BJ (cell line): ENCODE measurements around the gene ACAT2. TPM values are rescaled to one million over a fixed set of nuclear protein-coding genes. Genes with fewer than 3 reads are reported as not detected.

Experiments
- CTCF ChIA-PET: fragments of 350-600 bp; formaldehyde crosslinking; extraction: SDS; loops from one replicate; lab custom pipeline; 2021; ENCODE audit warnings: antibody characterized with exemption, inconsistent platforms; lab: Yijun Ruan, JAX
- POLR2A ChIA-PET: fragments of 300-600 bp; sonication (Branson Sonifier 250); formaldehyde crosslinking; extraction: SDS; loops from one replicate; lab custom pipeline; 2021; ENCODE audit warnings: antibody characterized with exemption; lab: Charles Lee
- DNase-seq: peaks from one replicate; pipeline ENCODE4 v3.0.0-alpha.2; 2011; ENCODE audit warnings: low read depth
- H3K27me3 ChIP-seq: 2 replicates; pipeline ENCODE4 v1.6.0; 2011; ENCODE audit warnings: low read length; ENCODE audit not compliant: control insufficient read depth, insufficient read depth
- H3K36me3 ChIP-seq: 2 replicates; pipeline ENCODE4 v1.5.1; 2011; ENCODE audit warnings: low read length; ENCODE audit not compliant: control insufficient read depth, insufficient read depth
- H3K4me3 ChIP-seq: 2 replicates; pipeline ENCODE4 v1.5.1; 2011; ENCODE audit warnings: low read depth, mild to moderate bottlenecking, control low read depth, low read length
- polyA plus RNA-seq: library from polyadenylated mRNA; depleted of rRNA; stranded (reverse); fragments of >200 nt; gene quantifications from 2 replicates; pipeline ENCODE4 v1.2.3, GENCODE V29; 2011
- TF ChIP-seq, protein P1 (sequence below): IDR thresholded peaks from 2 replicates; pipeline ENCODE4 v1.5.1; 2011; ENCODE audit warnings: low read depth, mild to moderate bottlenecking, control low read depth, inconsistent platforms, low read length, moderate library complexity; ENCODE audit not compliant: insufficient read depth

The ACAT2 gene
- polyA plus RNA-seq, 1 experiment = 12.5 TPM

GRCh38 chr6:159754401-159754800 lies 7.4 kb upstream of the ACAT2 start:
- ChIA-PET POLR2A (no interaction called here), CTCF (interaction anchor here (0.8 to 1.5 kb wide), 2 partner anchors 34 to 62 kb away, joined by 3 read pairs; no protein-coding TSS in a partner anchor)
- Histone ChIP-seq H3K36me3 (peaks cover 15% of the 10 kb centered on the region), H3K4me3 (no peak overlapping the region), H3K27me3 (no peaks in the 10 kb centered on the region)
- no peak for DNase-seq
- TF ChIP-seq, protein P1, sequence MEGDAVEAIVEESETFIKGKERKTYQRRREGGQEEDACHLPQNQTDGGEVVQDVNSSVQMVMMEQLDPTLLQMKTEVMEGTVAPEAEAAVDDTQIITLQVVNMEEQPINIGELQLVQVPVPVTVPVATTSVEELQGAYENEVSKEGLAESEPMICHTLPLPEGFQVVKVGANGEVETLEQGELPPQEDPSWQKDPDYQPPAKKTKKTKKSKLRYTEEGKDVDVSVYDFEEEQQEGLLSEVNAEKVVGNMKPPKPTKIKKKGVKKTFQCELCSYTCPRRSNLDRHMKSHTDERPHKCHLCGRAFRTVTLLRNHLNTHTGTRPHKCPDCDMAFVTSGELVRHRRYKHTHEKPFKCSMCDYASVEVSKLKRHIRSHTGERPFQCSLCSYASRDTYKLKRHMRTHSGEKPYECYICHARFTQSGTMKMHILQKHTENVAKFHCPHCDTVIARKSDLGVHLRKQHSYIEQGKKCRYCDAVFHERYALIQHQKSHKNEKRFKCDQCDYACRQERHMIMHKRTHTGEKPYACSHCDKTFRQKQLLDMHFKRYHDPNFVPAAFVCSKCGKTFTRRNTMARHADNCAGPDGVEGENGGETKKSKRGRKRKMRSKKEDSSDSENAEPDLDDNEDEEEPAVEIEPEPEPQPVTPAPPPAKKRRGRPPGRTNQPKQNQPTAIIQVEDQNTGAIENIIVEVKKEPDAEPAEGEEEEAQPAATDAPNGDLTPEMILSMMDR = no peak

DNA sequence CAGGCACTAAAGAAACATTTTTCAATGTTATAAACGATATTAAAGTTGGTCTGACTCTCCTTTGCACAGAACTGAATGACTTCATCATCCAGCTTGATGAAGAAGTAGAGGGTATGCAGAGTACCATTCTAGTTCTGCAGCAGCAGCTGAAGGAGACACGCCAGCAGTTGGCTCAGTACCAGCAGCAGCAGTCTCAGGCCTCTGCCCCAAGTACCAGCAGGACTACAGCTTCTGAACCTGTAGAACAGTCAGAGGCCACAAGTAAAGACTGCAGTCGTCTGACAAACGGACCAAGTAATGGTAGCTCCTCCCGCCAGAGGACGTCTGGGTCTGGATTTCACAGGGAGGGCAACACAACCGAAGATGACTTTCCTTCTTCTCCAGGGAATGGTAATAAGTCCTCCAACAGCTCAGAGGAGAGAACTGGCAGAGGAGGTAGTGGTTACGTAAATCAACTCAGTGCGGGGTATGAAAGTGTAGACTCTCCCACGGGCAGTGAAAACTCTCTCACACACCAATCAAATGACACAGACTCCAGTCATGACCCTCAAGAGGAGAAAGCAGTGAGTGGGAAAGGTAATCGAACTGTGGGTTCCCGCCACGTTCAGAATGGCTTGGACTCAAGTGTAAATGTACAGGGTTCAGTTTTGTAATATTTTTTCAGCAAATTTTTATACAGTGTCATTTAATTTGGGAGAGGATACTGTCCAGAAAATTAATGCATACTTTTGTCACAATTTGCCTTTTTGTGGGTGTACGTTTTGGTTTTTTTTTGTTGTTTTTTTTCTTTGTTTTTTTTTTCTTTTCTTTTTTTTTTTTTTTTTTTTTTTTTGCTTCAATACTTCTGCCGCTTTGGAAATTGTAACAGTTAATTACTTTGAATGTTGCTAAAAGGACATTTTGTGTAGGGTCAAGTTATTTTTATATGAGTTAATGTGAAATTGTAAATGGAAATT lies 6.6 kb upstream of the ACAT2 start:
- ChIA-PET POLR2A (no interaction called here), CTCF (interaction anchor here (0.8 to 1.5 kb wide), 2 partner anchors 35 to 63 kb away, joined by 3 read pairs; no protein-coding TSS in a partner anchor)
- peaks cover 13% of the 10 kb centered on the region for H3K36me3 ChIP-seq
- no peaks in the 10 kb centered on the region for H3K27me3 ChIP-seq
- DNase-seq = no peak
- no peak overlapping the region for H3K4me3 ChIP-seq
- TF ChIP-seq, protein P1 = no peak

DNA sequence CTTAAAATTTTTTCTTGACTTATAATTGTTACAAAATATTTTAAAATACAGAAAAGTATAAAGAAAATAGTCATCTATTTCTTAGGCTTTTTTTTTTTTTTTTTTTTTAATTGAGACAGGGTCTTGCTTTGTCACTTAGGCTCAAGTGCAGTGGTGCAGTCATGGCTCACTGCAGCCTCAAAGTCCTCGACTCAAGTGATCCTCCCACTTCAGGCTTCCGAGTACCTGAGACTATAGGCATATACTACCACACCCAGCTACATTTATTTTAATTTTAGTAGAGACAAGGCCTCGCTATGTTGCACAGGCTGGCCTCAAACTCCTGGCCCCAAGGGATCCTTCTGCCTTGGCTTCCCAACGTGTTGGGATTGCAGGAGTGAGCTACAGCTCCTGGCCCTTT lies 5.3 kb upstream of the ACAT2 start:
- no peaks in the 10 kb centered on the region for H3K27me3 ChIP-seq
- ChIA-PET CTCF (interaction anchor here (1.0 kb wide), 1 partner anchor 24 kb away, joined by 3 read pairs; no protein-coding TSS in a partner anchor), POLR2A (no interaction called here)
- TF ChIP-seq, protein P1 = no peak
- peaks cover 11% of the 10 kb centered on the region for H3K36me3 ChIP-seq
- H3K4me3 ChIP-seq = no peak overlapping the region
- no peak for DNase-seq

- TF ChIP-seq, protein P1 = peak; percentile 38
- no peak for DNase-seq
- ChIA-PET CTCF (interaction anchor here (1.0 to 2.3 kb wide), 2 partner anchors 11 to 72 kb away, joined by 3 to 5 read pairs; no protein-coding TSS in a partner anchor), POLR2A (no interaction called here)
- Histone ChIP-seq H3K27me3 (no peaks in the 10 kb centered on the region), H3K4me3 (no peak overlapping the region), H3K36me3 (peaks cover 8% of the 10 kb centered on the region)
These were observed 3.5 kb upstream of the ACAT2 start for GRCh38 chr6:159758031-159759001.
